Left renal pelvis (tissue), 4 donors: Measurements from ENCODE around the gene NLRC5. TPM values are rescaled to one million over a fixed set of nuclear protein-coding genes. Genes with fewer than 3 reads are reported as not detected.
"Not testable (repeated sequence)": the region's sequence is repeated elsewhere in the genome, so short reads cannot be mapped to it uniquely, and the experiment has no call there.

Experiments used
- DNase-seq, 4 donors: peaks; one replicate each; pipeline ENCODE4 v3.0.0-alpha.2; 2013; ENCODE audit warnings: low read depth in 4 of 4, low spot score in 3 of 4
- polyA plus RNA-seq, 4 donors: library from polyadenylated mRNA; unstranded; fragments of 120-200 nt; gene quantifications; one replicate each; pipeline ENCODE4 v1.2.1, GENCODE V29; 2013; ENCODE audit not compliant: insufficient read length in 4 of 4

Gene NLRC5
- polyA plus RNA-seq, 4 donors, result 2.3 to 3.9 (median 3.1) TPM

DNA sequence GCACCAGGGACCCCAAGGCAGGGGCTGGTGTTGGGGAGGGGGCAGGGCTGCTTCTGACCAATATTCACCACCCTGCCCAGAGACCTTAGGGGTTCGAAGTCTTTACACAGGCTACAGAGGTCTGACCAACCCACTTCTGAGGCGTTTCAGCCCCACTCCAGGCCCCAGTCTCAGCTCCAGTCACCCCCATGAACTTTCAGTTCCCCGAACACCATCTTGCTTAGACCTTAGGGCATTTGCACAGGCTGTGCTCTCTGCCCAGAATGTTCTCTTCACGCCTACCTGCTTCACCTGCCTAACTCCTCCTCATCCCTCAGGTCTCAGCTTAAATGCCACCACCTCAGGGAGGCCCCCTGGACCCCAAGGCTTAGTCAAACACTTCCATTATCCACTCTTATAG lies 77.3 kb downstream of the NLRC5 start:
- DNase-seq, result no peak

DNA sequence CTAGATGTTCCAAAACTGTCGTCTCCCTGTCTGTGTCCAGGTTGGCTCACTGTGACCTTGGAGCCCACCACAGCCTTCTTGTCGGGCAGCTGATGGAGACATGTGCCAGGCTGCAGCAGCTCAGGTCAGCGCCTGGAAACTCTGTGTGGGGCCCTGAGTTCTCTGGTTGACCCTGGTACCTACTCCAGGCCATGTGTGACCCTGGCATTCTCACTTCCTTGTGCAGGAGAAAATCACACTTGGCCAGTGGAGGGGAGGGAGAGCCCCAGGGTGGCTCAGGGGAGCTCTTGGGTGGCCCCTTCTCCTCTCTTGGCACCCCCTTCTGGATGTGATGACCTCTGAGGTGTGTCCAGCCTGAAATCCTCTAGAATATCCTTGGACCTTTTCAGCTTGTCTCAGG lies 78.0 kb downstream of the NLRC5 start:
- DNase-seq, result no peak

DNA sequence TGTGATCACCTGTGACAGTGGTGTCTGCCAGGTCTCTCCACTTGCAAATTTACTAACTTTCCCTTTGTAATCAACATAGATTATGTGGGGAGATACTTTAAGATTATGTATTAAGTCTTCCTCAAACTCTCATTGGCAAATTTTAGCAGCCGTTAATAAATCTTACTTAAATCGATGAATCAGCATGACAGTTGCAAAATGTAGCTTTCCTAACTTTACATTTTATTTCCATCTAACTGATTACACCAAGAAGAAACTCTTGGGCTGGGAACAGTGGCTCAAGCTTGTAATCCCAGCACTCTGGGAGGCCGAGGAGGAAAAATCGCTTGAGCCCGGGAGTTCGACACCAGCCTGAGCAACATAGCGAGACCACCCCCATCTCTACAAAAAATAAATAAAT lies 79.7 kb downstream of the NLRC5 start:
- no peak for DNase-seq

DNA sequence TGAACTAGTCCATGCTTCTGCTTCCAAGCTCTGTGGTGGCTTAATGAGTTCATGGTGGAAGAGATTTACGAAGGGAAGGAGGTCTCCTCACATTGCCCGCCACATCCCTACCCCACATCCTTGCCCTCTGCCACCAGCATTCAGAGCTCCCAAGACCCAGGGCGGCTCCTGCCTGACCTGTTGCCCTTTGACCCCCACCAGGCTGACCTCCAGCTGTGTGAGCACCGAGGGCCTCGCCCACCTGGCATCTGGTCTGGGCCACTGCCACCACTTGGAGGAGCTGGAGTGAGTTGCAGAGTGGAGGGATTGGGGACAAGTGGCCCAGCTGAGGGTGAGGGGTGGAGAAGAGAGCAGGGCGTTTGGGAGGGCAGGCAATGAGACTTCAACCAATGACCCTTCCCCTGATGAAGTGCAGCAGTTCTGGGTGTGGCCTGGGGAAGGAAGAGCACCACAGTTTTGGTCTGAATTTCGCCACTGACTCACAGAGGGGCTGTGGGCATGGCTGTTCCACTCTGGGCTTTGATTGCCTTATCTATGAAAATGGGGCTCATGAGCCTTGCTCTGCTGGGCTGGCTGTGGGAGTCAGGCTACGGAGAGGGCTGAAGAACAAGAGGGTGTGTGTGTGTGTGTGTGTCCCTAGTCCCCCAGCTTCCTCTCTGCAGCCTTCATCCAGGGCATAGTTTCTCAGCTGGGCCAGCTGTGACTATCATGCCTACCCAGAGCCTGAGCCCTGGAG lies 80.4 kb downstream of the NLRC5 start:
- no peak for DNase-seq

DNA sequence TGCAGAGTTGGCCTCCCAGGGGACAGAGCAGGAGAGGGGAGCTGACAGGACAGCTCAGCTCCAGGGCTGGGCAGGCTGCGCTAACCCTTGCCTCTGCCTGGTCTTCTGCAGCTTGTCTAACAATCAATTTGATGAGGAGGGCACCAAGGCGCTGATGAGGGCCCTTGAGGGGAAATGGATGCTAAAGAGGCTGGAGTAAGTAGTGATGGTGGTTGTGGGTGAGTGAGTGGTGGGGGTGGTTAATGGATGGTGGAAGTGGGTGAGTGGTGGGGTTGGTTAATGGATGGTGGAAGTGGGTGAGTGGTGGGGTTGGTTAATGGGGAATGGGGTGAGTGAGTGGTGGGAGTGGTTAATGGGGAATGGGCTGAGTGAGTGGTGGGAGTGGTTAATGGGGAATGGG lies 81.1 kb downstream of the NLRC5 start:
- DNase-seq, result no peak

DNA sequence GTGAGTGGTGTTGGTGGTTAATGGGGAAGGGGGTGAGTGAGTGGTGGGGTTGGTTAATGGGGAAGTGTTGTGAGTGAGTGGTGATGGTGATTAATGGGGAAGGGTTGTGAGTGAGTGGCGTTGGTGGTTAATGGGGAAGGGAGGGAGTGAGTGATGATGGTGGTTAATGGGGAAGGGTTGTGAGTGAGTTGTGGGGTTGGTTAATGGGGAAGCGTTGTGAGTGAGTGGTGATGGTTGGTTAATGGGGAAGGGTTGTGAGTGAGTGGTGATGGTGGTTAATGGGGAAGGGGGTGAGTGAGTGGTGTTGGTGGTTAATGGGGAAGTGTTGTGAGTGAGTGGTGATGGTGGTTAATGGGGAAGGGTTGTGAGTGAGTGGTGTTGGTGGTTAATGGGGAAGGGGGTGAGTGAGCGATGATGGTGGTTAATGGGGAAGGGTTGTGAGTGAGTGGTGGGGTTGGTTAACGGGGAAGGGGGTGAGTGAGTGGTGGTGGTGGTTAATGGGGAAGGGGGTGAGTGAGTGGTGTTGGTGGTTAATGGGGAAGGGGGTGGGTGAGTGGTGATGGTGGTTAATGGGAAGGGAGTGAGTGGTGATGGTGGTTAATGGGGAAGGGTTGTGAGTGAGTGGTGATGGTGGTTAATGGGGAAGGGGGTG lies 81.8 kb downstream of the NLRC5 start:
- not testable (repeated sequence) for DNase-seq

DNA sequence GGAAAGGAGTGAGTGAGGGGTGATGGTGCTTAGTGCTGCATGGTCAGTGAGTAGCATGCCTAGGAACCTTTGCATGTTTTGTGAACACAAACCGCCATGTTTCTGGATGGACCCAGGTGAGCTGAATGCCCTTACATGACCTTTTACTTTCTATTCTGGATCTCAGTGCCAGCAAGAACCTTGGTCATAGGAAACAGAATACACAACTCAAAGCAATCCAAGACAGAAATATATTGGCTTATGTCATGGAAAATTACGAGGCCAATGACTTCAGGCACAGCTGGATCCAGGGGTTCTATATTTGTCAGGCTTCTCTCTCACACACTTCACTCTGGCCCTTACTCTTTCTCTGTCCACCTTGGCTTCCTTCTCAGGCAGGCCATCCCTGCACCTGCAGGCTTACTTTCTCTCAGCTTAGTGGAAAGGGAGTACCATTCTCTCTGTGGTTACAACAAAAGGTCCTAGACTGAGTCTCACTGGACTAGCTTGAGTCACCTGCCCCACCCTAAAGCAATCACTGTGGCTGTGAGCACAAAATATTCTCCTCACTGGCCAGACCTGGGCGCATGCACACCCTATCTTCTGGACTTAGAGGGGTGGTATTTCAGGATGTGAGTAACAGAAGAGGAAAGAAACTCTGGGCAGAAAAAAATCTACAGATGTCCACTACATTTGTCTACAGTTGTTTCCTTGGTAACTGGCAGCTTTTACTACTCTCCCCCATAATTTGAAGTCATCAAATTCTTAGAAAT lies 82.7 kb downstream of the NLRC5 start:
- no peak for DNase-seq

DNA sequence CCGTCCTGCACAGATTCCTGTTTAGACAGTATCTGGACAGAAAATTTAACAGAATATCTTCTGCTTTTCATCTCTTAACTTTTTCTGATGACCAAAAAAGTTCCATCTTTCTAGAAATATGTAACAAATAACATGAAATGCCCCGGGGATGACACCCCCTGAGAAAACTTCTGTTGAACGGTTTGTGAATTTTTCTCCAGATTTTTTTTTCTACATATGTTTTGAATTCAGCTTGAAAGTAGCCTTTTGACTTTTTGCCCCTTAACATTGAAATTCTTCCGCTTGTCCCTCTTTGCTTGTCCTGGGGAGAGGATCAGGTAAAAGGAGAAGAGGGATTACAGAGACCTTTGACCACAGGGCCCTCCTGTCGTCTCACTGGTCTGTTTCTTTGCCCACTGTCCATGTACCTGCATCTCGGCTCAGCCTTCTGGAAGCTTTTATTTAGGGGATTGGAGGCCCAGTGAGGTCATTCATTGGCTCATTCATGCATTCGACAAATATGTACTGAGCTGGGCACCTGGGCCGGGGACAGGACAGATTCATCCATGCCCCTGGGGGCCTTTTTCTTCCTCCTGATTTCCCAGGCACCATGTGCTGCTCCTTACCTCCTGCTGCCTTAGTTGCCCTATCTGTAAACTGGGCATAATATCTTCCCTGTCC lies 83.4 kb downstream of the NLRC5 start:
- DNase-seq, result no peak

DNA sequence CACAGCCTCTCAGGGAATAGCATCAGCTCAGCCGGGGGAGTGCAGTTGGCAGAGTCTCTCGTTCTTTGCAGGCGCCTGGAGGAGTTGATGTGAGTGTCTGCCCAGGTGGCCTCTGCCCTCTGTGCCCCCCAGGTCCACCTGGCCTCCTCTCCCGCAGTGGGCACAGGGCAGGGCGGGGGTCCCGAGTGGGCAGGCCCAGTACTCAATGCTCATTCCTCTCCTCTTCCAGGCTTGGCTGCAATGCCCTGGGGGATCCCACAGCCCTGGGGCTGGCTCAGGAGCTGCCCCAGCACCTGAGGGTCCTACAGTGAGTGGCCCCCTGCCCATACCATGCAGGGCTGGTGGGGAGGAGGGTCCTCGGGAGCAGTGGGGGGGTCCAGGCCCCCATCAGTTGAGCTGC lies 88.4 kb downstream of the NLRC5 start:
- no peak for DNase-seq

DNA sequence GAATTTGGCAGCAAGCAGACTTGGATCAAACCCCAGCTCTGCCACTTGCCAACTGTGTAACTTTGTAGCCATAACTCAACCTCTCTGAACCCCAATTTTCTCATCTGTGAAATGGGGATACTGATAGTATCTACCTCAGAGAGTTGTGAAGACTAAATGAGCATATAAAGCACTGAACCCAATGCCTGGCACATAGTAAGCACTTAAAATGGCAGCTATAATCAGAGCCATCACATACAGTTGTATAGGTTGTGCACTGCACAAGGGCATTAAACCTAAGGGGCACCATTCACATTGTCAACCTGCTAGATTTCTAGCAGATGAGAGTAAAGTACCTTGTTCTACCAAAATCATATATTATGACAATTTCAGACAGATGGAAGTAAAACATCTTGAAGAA lies 92.4 kb downstream of the NLRC5 start:
- no peak for DNase-seq

DNA sequence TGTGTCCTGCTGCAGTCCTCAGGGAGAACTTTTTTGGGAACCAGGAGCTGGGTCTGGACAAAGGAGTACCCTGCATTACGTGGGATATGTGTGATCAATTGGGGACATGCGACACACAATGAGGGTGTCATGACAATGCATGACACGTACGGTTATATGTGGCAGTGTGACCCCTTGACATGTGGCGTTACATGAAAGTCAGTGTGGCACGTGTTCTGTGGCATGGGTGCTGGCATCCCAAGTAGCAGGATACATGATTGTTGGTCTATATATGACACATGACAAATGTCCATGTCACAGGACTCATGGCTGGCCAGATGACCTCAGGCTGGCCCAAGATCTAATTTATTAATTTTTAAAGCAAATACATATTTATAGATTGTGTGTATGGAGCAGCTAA lies 93.3 kb downstream of the NLRC5 start:
- DNase-seq, result no peak

DNA sequence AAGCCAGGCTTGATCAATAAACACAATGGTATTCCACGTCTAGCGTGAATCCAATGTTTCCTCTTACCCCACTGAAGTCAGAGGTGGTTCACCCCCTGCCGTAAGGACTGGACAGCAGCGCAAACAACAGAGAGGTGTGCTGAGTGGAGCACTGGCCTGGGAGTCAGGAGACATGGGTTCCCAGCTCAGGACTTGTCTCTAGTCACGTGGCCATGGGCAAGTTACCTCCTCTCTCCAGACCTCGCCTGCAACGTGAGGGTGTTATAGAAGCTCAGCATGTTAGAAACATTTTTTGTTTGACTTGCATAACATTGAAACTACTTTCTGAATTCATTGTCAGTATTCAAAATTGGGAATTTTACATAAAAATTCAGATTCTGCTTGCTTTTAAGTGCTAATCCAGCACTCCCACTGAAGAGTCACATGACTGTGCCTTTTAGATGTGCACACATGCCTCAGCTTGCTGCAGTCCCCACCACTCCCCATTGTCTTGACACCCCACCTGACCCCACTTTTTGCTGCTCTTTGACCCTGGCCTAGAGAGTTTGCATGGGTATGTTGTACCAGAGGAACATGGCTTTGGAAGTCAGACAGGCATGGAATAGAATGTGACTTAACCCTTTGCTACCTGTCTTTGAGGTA lies 94.2 kb downstream of the NLRC5 start:
- no peak for DNase-seq

DNA sequence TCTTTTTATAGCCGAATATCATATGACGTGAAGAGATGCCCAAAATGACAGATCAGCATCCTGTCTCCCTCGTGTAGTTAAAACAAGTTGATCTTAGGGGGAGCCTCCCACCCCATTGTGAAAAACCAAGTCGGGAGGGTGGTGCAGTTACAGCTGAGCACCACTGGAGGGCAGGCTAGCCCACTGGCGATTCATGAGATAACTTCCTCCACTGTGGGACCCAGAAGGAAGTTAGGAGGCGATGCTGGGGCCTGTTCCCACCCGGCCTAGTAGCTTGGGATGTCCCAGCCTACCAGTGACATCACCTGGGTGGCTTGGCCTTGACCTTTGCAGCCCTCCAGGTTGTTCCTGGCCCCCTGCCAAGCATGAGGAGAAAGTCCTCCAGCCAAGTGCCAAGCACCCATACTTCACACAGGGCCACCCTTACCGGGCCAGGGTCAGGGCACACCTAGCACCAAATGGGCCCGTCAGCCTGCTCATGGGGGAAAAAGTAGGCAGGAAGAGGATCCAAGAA lies 95.0 kb downstream of the NLRC5 start:
- no peak for DNase-seq

DNA sequence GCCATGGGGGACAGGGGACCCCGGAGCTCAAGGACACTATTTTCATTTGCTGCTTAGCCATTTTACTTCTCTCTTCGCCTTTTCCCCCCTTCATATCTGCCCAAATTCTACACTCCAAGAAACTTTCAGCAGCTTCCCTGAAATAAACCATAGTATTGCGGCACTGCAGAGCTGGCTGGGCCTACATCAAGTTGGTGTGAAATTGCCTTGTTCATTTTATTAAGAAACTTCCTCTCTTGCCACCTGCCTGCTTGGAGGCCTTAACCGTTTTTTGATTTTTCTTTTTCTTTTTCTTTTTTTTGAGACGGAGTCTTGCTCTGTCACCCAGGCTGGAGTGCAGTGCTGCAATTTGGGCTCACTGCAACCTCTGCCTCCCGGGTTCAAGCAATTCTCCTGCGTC lies 95.6 kb downstream of the NLRC5 start:
- DNase-seq, result no peak

DNA sequence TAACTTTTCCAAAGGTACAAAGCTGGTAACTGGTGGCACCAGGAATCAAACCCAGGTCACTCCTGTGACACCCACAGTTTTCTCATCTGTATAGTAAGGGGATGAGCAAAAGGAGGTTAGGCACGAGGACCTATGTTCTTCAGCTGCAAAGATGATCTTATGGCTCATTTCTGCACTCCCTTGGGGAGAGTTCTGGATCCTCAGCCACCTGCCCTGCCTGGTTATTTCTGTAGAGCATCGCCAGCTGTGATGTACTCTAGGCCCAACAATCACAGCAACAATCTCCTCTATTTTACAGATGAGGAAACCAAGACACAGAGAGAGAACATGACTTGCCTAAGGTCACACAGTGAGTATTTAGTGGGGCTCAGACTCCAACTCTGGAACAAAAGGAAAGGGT lies 97.6 kb downstream of the NLRC5 start:
- no peak for DNase-seq

DNA sequence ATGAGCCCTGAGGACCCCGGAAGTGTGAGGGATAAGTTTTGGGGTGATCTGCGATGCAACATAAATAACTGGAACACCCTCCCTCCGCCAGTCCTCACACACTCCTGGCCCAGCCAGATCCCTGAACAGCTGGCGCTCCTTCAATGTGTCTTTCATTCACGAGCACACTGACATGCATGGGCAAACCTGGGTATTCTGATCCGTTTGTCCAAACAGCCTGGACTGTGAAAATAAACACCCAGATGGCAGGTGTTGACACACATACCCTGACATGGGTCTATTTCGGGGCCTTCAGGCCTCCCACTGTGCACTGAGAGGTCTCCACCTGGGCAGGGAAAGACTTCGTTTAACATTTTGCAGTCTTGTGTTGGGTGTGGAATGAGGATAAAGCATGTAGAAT lies 100.0 kb downstream of the NLRC5 start:
- DNase-seq, result no peak

DNA sequence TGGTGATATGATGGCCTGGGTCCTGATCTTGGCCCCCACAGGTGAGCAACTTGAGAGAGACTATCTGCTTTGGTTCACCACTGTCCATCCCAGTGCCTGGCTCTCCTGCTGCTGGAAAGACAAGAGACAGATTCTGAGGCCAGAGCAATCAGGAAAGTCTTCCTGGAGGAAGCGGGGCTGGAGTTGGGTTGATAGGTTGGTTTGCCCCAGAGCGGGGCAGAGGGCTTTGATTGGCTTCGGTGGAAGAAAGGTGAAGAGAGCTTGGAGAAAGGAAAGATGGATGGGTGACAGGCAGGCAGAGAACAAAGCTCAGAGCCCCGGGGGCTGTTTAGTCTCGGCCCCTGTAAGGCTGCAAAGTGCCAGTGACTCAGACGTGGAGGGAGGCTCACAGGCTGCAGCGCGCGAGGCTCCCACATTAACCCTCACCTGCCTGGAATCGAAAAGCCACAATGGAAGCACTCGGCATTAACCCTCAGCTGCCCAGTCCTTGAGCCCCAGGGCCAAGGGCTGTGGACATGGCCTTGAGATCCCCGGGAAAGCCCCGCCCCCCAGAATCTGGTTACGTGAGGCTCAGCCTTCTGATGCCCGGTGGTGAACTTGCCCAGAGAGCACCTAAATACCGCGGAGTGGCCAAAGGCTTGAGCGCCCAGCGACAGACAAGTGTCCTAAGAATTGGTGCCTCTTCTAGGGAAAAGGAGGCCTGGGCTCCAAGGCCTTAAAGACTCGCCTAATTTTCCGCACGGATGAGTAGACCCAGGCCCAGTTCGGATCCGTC lies 102.0 kb downstream of the NLRC5 start:
- no peak for DNase-seq

DNA sequence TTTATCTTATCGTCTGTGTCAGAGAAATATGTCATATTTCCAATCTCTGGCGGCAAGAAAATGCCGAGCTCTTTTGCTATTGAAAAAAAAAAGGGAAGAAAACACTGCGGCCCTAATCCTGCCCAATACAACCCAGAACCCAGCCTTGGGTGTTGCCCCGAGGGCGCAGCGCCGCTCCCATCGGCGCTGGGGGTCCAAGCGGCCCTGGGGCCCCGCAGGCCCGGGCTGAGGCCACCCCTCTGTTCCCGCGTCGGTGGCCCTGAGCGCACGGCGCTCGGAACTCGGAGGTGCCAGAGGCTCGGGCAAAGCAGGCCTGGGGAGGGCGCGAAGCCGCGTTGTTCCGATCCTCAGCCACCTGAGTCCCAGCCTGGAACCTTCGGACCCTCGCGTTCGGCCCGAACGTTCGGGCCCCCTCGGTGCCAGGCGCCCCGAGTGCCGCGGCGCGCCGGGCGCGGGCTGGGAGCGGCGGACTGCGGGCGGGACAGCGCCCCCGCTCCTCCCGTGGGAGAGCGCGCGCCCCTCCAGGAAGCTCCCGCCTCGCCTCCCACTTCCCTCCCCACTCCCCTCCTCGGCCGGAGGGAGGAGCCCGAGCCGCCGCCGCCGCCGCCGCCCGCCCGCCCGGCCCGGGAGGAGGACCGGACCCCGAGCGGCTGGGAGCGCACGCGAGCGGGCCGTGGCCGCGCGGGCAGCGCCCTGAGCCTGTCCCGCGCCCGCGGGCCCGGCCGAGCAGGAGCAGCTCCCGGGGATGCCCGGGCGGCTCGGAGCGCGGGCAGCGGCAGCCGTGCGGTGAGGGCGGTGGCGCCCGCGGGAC lies 102.8 kb downstream of the NLRC5 start, which contains the start of gene CPNE2:
Gene CPNE2 (plus strand): TSS at position 609 of the 811 bp plus-strand sequence. CDS start 18,160 bp downstream, outside the sequence.
- no peak for DNase-seq
